HEK293 (cell line): ENCODE data around the gene SYNE2.

Experiments used
- CTCF ChIA-PET: fragments of 350-600 bp; formaldehyde crosslinking; extraction: SDS; loops from one replicate; lab custom pipeline; 2021; ENCODE audit warnings: antibody characterized with exemption; lab: Yijun Ruan, JAX
- POLR2A ChIA-PET: fragments of 300-600 bp; formaldehyde crosslinking; extraction: SDS; loops from one replicate; lab custom pipeline; 2020; ENCODE audit warnings: antibody characterized with exemption, inconsistent platforms; lab: Yijun Ruan, JAX
- H3K27ac ChIP-seq: fragments of 200-500 bp; sonication (Bioruptor generic); 2 replicates; pipeline ENCODE4 v1.5.1; 2014; ENCODE audit warnings: low read depth, low read length, control low read depth, inconsistent platforms; ENCODE audit errors: extremely low read depth
- H3K36me3 ChIP-seq, 2 experiments: fragments of 200-500 bp in 1 of 2; sonication (Bioruptor generic) in 1 of 2; 1 replicate in 1 of 2; 2 replicates in 1 of 2; pipeline ENCODE4 v1.5.1; 2014 to 2017; ENCODE audit warnings: inconsistent platforms in 2 of 2, low read length in 2 of 2; ENCODE audit not compliant: control insufficient read depth in 2 of 2, insufficient read depth in 1 of 2
- H3K4me1 ChIP-seq: fragments of 200-500 bp; sonication (Bioruptor generic); 2 replicates; pipeline ENCODE4 v1.5.1; 2014; ENCODE audit warnings: mild to moderate bottlenecking, low read length, inconsistent platforms; ENCODE audit not compliant: control insufficient read depth, insufficient read depth
- H3K4me3 ChIP-seq: 2 replicates; pipeline ENCODE4 v1.5.1; 2011; ENCODE audit warnings: low read depth, mild to moderate bottlenecking, control low read depth, low read length, moderate library complexity
- H3K9me3 ChIP-seq: fragments of 200-500 bp; sonication (Bioruptor generic); 2 replicates; pipeline ENCODE4 v1.5.1; 2014; ENCODE audit warnings: low read depth, low read length, inconsistent platforms; ENCODE audit not compliant: control insufficient read depth, insufficient read depth
- BCL6B ChIP-seq: fragments of 450-650 bp; formaldehyde crosslinking; IDR thresholded peaks from 2 replicates; pipeline ENCODE4 v1.5.1; 2017; ENCODE audit warnings: missing biosample characterization, missing genetic modification characterization
- EGR2 ChIP-seq: fragments of 450-650 bp; formaldehyde crosslinking; IDR thresholded peaks from 2 replicates; pipeline ENCODE4 v1.5.1; 2016; ENCODE audit warnings: low read depth, missing biosample characterization, missing genetic modification characterization
- HIC1 ChIP-seq: fragments of 450-650 bp; formaldehyde crosslinking; IDR thresholded peaks from 2 replicates; pipeline ENCODE4 v1.5.1; 2016; ENCODE audit warnings: missing biosample characterization, missing genetic modification characterization
- KLF10 ChIP-seq: fragments of 450-650 bp; IDR thresholded peaks from 2 replicates; pipeline ENCODE4 v1.5.1; 2018; ENCODE audit warnings: missing biosample characterization, mild to moderate bottlenecking, missing genetic modification characterization
- SCRT2 ChIP-seq: fragments of 450-650 bp; formaldehyde crosslinking; IDR thresholded peaks from 2 replicates; pipeline ENCODE4 v1.5.1; 2016; ENCODE audit warnings: missing biosample characterization, missing genetic modification characterization
- YY2 ChIP-seq: fragments of 450-650 bp; formaldehyde crosslinking; IDR thresholded peaks from 2 replicates; pipeline ENCODE4 v1.5.1; 2016; ENCODE audit warnings: missing biosample characterization, missing genetic modification characterization
- ZNF133 ChIP-seq: fragments of 450-650 bp; formaldehyde crosslinking; IDR thresholded peaks from 2 replicates; pipeline ENCODE4 v1.5.1; 2016; ENCODE audit warnings: missing biosample characterization, missing genetic modification characterization
- ZNF157 ChIP-seq: fragments of 450-650 bp; formaldehyde crosslinking; IDR thresholded peaks from 2 replicates; pipeline ENCODE4 v1.5.1; 2016; ENCODE audit warnings: missing biosample characterization, missing genetic modification characterization
- ZNF239 ChIP-seq: fragments of 450-650 bp; formaldehyde crosslinking; IDR thresholded peaks from 2 replicates; pipeline ENCODE4 v1.5.1; 2016; ENCODE audit warnings: missing biosample characterization, missing genetic modification characterization
- ZNF292 ChIP-seq: fragments of 450-650 bp; formaldehyde crosslinking; IDR thresholded peaks from 2 replicates; pipeline ENCODE4 v1.5.1; 2016; ENCODE audit warnings: low read depth, missing biosample characterization, missing genetic modification characterization, borderline replicate concordance
- ZNF311 ChIP-seq: fragments of 450-650 bp; formaldehyde crosslinking; IDR thresholded peaks from 2 replicates; pipeline ENCODE4 v1.5.1; 2017; ENCODE audit warnings: missing biosample characterization, missing genetic modification characterization, borderline replicate concordance
- ZNF324 ChIP-seq: fragments of 450-650 bp; formaldehyde crosslinking; IDR thresholded peaks from 2 replicates; pipeline ENCODE4 v1.5.1; 2016; ENCODE audit warnings: missing biosample characterization, missing genetic modification characterization
- ZNF350 ChIP-seq: fragments of 450-650 bp; formaldehyde crosslinking; IDR thresholded peaks from 2 replicates; pipeline ENCODE4 v1.5.0; 2017; ENCODE audit warnings: missing biosample characterization, mild to moderate bottlenecking, missing genetic modification characterization
- ZNF426 ChIP-seq: fragments of 450-650 bp; formaldehyde crosslinking; IDR thresholded peaks from 2 replicates; pipeline ENCODE4 v1.5.1; 2017; ENCODE audit warnings: missing biosample characterization, missing genetic modification characterization, mild to moderate bottlenecking, inconsistent platforms, moderate library complexity
- ZNF473 ChIP-seq: fragments of 450-650 bp; formaldehyde crosslinking; IDR thresholded peaks from 2 replicates; pipeline ENCODE4 v1.5.1; 2017; ENCODE audit warnings: missing biosample characterization, missing genetic modification characterization
- ZNF48 ChIP-seq: fragments of 450-650 bp; formaldehyde crosslinking; IDR thresholded peaks from 2 replicates; pipeline ENCODE4 v1.5.1; 2016; ENCODE audit warnings: missing biosample characterization, missing genetic modification characterization
- ZNF501 ChIP-seq: fragments of 450-650 bp; formaldehyde crosslinking; IDR thresholded peaks from 2 replicates; pipeline ENCODE4 v1.5.1; 2016; ENCODE audit warnings: missing biosample characterization, missing genetic modification characterization
- ZNF544 ChIP-seq: fragments of 450-650 bp; formaldehyde crosslinking; IDR thresholded peaks from 2 replicates; pipeline ENCODE4 v1.5.0; 2017; ENCODE audit warnings: missing biosample characterization, missing genetic modification characterization
- ZNF600 ChIP-seq: fragments of 450-650 bp; formaldehyde crosslinking; IDR thresholded peaks from 2 replicates; pipeline ENCODE4 v1.5.1; 2016; ENCODE audit warnings: missing biosample characterization, missing genetic modification characterization
- ZNF645 ChIP-seq: fragments of 450-650 bp; formaldehyde crosslinking; IDR thresholded peaks from 2 replicates; pipeline ENCODE4; 2016; ENCODE audit warnings: missing biosample characterization, missing genetic modification characterization
- ZNF768 ChIP-seq: fragments of 450-650 bp; formaldehyde crosslinking; IDR thresholded peaks from 2 replicates; pipeline ENCODE4 v1.5.1; 2018; ENCODE audit warnings: missing biosample characterization, mild to moderate bottlenecking, missing genetic modification characterization
- ZSCAN16 ChIP-seq: fragments of 450-650 bp; formaldehyde crosslinking; IDR thresholded peaks from 2 replicates; pipeline ENCODE4 v1.5.1; 2016; ENCODE audit warnings: missing biosample characterization, missing genetic modification characterization
- ZSCAN30 ChIP-seq: fragments of 450-650 bp; IDR thresholded peaks from 2 replicates; pipeline ENCODE4 v1.5.1; 2018; ENCODE audit warnings: missing biosample characterization, mild to moderate bottlenecking, missing genetic modification characterization, moderate library complexity
- TF ChIP-seq, protein P1 (sequence below): fragments of 450-650 bp; formaldehyde crosslinking; IDR thresholded peaks from 2 replicates; pipeline ENCODE4 v1.5.1; 2016; ENCODE audit warnings: missing biosample characterization, missing genetic modification characterization
- TF ChIP-seq, protein P2 (sequence below): fragments of 450-650 bp; IDR thresholded peaks from 2 replicates; pipeline ENCODE4 v1.5.1; 2018; ENCODE audit warnings: missing biosample characterization, mild to moderate bottlenecking, missing genetic modification characterization
- TF ChIP-seq, protein P3 (sequence below): fragments of 450-650 bp; formaldehyde crosslinking; IDR thresholded peaks from 2 replicates; pipeline ENCODE4 v1.5.1; 2016; ENCODE audit warnings: missing biosample characterization, missing genetic modification characterization, low read depth

Gene SYNE2

DNA sequence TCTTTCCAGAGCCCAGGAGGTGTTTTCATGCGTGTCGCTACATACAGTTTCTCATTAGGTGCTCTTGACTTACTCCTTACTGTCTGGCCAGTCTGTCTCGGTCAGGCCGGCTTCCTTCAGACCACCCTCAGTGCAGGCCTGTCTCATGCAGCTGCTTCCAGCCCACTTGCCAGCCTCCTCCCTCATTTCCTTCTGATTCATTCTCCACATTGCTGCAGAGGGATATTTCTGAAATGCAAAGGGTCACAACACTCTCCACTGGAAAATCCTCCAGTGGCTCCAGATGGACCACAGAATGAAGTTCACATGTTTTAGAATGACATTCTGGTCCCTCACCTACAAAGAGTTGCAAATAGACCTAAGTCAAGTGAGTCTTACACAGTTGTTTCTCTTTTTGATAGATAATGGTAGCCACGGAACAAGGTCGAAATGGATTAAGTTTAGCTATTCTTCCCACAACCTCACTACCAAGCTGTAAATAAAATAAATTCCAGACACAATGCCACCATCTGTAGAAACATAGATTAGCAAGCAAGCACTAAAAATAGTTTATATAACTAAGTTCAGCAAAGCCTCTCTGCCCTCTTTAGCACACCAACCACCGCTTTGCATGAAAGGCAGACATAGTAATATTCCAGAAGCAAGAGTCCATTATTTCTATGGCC lies 294.5 kb downstream of the SYNE2 start:
- Histone ChIP-seq H3K9me3 (no peaks in the 10 kb centered on the region), H3K27ac (no peak overlapping the region), H3K36me3 (peaks cover 18 to 37% of the 10 kb centered on the region in 2 experiments), H3K4me3 (no peak overlapping the region), H3K4me1 (no peaks in the 10 kb centered on the region)
- TF ChIP-seq, protein P1, sequence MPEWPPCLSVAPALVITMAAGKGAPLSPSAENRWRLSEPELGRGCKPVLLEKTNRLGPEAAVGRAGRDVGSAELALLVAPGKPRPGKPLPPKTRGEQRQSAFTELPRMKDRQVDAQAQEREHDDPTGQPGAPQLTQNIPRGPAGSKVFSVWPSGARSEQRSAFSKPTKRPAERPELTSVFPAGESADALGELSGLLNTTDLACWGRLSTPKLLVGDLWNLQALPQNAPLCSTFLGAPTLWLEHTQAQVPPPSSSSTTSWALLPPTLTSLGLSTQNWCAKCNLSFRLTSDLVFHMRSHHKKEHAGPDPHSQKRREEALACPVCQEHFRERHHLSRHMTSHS: no peak
- no peak for TF ChIP-seq ZNF768 (tag by site-specific recombination)
- no peak for TF ChIP-seq ZSCAN30 (tag by site-specific recombination)
- TF ChIP-seq ZNF157 (tag by site-specific recombination): no peak
- TF ChIP-seq, protein P2, sequence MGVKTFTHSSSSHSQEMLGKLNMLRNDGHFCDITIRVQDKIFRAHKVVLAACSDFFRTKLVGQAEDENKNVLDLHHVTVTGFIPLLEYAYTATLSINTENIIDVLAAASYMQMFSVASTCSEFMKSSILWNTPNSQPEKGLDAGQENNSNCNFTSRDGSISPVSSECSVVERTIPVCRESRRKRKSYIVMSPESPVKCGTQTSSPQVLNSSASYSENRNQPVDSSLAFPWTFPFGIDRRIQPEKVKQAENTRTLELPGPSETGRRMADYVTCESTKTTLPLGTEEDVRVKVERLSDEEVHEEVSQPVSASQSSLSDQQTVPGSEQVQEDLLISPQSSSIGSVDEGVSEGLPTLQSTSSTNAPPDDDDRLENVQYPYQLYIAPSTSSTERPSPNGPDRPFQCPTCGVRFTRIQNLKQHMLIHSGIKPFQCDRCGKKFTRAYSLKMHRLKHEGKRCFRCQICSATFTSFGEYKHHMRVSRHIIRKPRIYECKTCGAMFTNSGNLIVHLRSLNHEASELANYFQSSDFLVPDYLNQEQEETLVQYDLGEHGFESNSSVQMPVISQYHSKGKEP (tag by site-specific recombination): no peak
- TF ChIP-seq ZNF600: no peak
- no peak for TF ChIP-seq ZNF350 (tag by site-specific recombination)
- no peak for TF ChIP-seq KLF10 (tag by site-specific recombination)
- TF ChIP-seq ZNF324 (tag by site-specific recombination): no peak
- ChIA-PET CTCF (no interaction called here), POLR2A (no interaction called here)

- ChIA-PET CTCF (interaction anchor here (1.1 to 1.4 kb wide), 2 partner anchors 281 to 309 kb away, joined by 3 to 4 read pairs; no protein-coding TSS in a partner anchor), POLR2A (no interaction called here)
- peaks cover 11 to 28% of the 10 kb centered on the region in 2 experiments for H3K36me3 ChIP-seq
Measured at GRCh38 chr14:64149921-64150320, 297.1 kb downstream of the SYNE2 start.

GRCh38 chr14:64158608-64159007 lies 305.8 kb downstream of the SYNE2 start:
- ChIA-PET CTCF (interaction anchor here (0.6 kb wide), 1 partner anchor 29 kb away, joined by 4 read pairs; no protein-coding TSS in a partner anchor), POLR2A (no interaction called here)
- Histone ChIP-seq H3K27ac (no peak overlapping the region), H3K4me1 (no peaks in the 10 kb centered on the region), H3K4me3 (no peak overlapping the region), H3K9me3 (no peaks in the 10 kb centered on the region), H3K36me3 (peaks cover 8 to 33% of the 10 kb centered on the region in 2 experiments)
- no peak for TF ChIP-seq SCRT2 (tag by site-specific recombination)
- TF ChIP-seq ZNF292 (tag by site-specific recombination): no peak
- no peak for TF ChIP-seq ZNF311 (tag by site-specific recombination)
- no peak for TF ChIP-seq ZNF645 (tag by site-specific recombination)
- no peak for TF ChIP-seq HIC1 (tag by site-specific recombination)
- no peak for TF ChIP-seq ZNF133 (tag by site-specific recombination)
- TF ChIP-seq ZNF544 (tag by site-specific recombination): no peak

More at GRCh38 chr14:64149921-64150320, 297.1 kb downstream of the SYNE2 start:
- Histone ChIP-seq H3K4me3 (no peak overlapping the region), H3K4me1 (no peaks in the 10 kb centered on the region), H3K27ac (no peak overlapping the region), H3K9me3 (no peaks in the 10 kb centered on the region)
- TF ChIP-seq ZNF239 (no peak), EGR2 (no peak), BCL6B (tag by site-specific recombination) (no peak), ZNF426 (no peak), SCRT2 (tag by site-specific recombination) (no peak), ZNF473 (tag by site-specific recombination) (no peak), YY2 (no peak), ZSCAN16 (tag by site-specific recombination) (no peak), ZNF48 (tag by site-specific recombination) (no peak), ZNF501 (tag by site-specific recombination) (no peak)
- TF ChIP-seq, protein P3, sequence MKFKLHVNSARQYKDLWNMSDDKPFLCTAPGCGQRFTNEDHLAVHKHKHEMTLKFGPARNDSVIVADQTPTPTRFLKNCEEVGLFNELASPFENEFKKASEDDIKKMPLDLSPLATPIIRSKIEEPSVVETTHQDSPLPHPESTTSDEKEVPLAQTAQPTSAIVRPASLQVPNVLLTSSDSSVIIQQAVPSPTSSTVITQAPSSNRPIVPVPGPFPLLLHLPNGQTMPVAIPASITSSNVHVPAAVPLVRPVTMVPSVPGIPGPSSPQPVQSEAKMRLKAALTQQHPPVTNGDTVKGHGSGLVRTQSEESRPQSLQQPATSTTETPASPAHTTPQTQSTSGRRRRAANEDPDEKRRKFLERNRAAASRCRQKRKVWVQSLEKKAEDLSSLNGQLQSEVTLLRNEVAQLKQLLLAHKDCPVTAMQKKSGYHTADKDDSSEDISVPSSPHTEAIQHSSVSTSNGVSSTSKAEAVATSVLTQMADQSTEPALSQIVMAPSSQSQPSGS (tag by site-specific recombination): no peak
